Lung (tissue), 12 donors: ENCODE results near the gene CISD2. TPM values are rescaled to one million over a fixed set of nuclear protein-coding genes. Genes with fewer than 3 reads are reported as not detected.

ENCODE experiments used
- ATAC-seq: fragments of 200-7000 bp; cut with Tn5 transposase; one replicate; pipeline ENCODE4 v1.9.1; 2020; ENCODE audit warnings: moderate number of reproducible peaks; ENCODE audit not compliant: insufficient read depth, low FRiP score
- DNase-seq, 3 donors: peaks; one replicate each; pipeline ENCODE4 v3.0.0-alpha.2; 2013 to 2017
- H3K27ac ChIP-seq, 2 donors: one replicate each; pipeline ENCODE4 v1.5.1; 2013; ENCODE audit warnings: mild to moderate bottlenecking in 2 of 2, moderate library complexity in 2 of 2, control low read depth in 1 of 2, inconsistent platforms in 1 of 2, low read depth in 1 of 2, low read length in 1 of 2
- H3K27me3 ChIP-seq, 3 donors: one replicate each; pipeline ENCODE4 v1.5.1; 2013; ENCODE audit warnings: low read length in 2 of 3; ENCODE audit not compliant: control insufficient read depth in 3 of 3, insufficient read depth in 3 of 3
- H3K36me3 ChIP-seq, 4 donors: one replicate each; pipeline ENCODE4 v1.5.1; 2013; ENCODE audit warnings: low read length in 4 of 4, mild to moderate bottlenecking in 1 of 4, moderate library complexity in 1 of 4; ENCODE audit not compliant: control insufficient read depth in 4 of 4, insufficient read depth in 4 of 4
- H3K4me1 ChIP-seq, 5 donors: one replicate each; pipeline ENCODE4 v1.5.1; 2013; ENCODE audit warnings: low read length in 5 of 5, mild to moderate bottlenecking in 2 of 5, moderate library complexity in 1 of 5; ENCODE audit not compliant: control insufficient read depth in 5 of 5, insufficient read depth in 5 of 5
- H3K4me3 ChIP-seq: one replicate; pipeline ENCODE4 v1.5.1; 2013; ENCODE audit warnings: mild to moderate bottlenecking, control low read depth, moderate library complexity
- H3K9ac ChIP-seq, 2 donors: one replicate each; pipeline ENCODE4 v1.5.1; 2013; ENCODE audit warnings: low read length in 2 of 2, control low read depth in 1 of 2; ENCODE audit not compliant: insufficient read depth in 1 of 2
- H3K9me3 ChIP-seq, 4 donors: one replicate each; pipeline ENCODE4 v1.5.1; 2013; ENCODE audit warnings: low read length in 3 of 4, mild to moderate bottlenecking in 1 of 4, moderate library complexity in 1 of 4; ENCODE audit not compliant: control insufficient read depth in 4 of 4, insufficient read depth in 3 of 4
- CTCF ChIP-seq: IDR thresholded peaks from 2 replicates; pipeline ENCODE4 v1.5.1; 2012; ENCODE audit warnings: mild to moderate bottlenecking; ENCODE audit errors: control extremely low read depth, extremely low read depth
- WGBS, 2 donors: extraction: QIAGEN DNeasy Blood & Tissue Kit; methylation state at CpG; one replicate each; pipeline ENCODE4 v1.1.7; 2013; 5-methylcytosine and 5-hydroxymethylcytosine counted together
- polyA plus RNA-seq, 2 donors: library from polyadenylated mRNA; stranded (reverse); fragments of 200-250 nt; gene quantifications; one replicate each; pipeline ENCODE4 v1.2.1, GENCODE V29; 2013
- total RNA-seq, 2 donors: library from RNA; depleted of rRNA in 1 of 2; stranded (reverse); fragments of >200 nt in 1 of 2; gene quantifications; one replicate each; pipeline ENCODE4 v1.2.1, GENCODE V29; 2014 to 2021
- donor health status: control.
- donor health status: control.
- donor health status: Bipolar disorder and iron deficiency.
- donor health status: healthy.
- donor health status: DM: yes; HTN: yes; CAD: no.

The CISD2 gene
- total and polyA plus RNA-seq, 4 donors: 18.7 to 29.8 (median 25.2) TPM

GRCh38 chr4:102843273-102843672 lies 25.5 kb upstream of the CISD2 start:
- H3K36me3 ChIP-seq: peaks cover 0 to 5% (median 1%) of the 10 kb centered on the region in 4 donors
- no peak for TF ChIP-seq CTCF
- ATAC-seq: no peak

GRCh38 chr4:102843938-102844337 lies 24.9 kb upstream of the CISD2 start:
- DNase-seq (no peak), ATAC-seq (no peak)
- no peak for TF ChIP-seq CTCF
- Histone ChIP-seq H3K4me3 (no peak overlapping the region), H3K9me3 (no peaks in the 10 kb centered on the region), H3K27me3 (no peaks in the 10 kb centered on the region), H3K27ac (no peak overlapping the region), H3K4me1 (no peaks in the 10 kb centered on the region), H3K36me3 (peaks cover 0 to 5% (median 1%) of the 10 kb centered on the region in 4 donors), H3K9ac (no peak overlapping the region)
- 100% methylated on average over 1 of the region's 1 CpG for WGBS, 2 donors

More at GRCh38 chr4:102843273-102843672, 25.5 kb upstream of the CISD2 start:
- H3K9me3 ChIP-seq: no peaks in the 10 kb centered on the region
- no peaks in the 10 kb centered on the region for H3K27me3 ChIP-seq
- H3K9ac ChIP-seq: no peak overlapping the region
- H3K4me1 ChIP-seq: no peaks in the 10 kb centered on the region
- no peak overlapping the region for H3K4me3 ChIP-seq
- H3K27ac ChIP-seq: no peak overlapping the region
- no peak for DNase-seq

GRCh38 chr4:102847687-102848086 lies 21.1 kb upstream of the CISD2 start:
- ATAC-seq (no peak), DNase-seq (no peak)
- H3K27ac ChIP-seq: no peak overlapping the region
- H3K27me3 ChIP-seq: no peaks in the 10 kb centered on the region
- peaks cover 0 to 2% (median 1%) of the 10 kb centered on the region in 4 donors for H3K36me3 ChIP-seq
- H3K4me1 ChIP-seq: no peaks in the 10 kb centered on the region
- no peak overlapping the region for H3K4me3 ChIP-seq
- no peaks in the 10 kb centered on the region for H3K9me3 ChIP-seq
- no peak overlapping the region for H3K9ac ChIP-seq
- no peak for TF ChIP-seq CTCF
- 98% methylated on average over 8 of the region's 8 CpGs for WGBS, 2 donors

GRCh38 chr4:102849579-102850104 lies 19.1 kb upstream of the CISD2 start:
- no peak for ATAC-seq
- no peak for DNase-seq
- H3K27ac ChIP-seq: no peak overlapping the region
- no peaks in the 10 kb centered on the region for H3K36me3 ChIP-seq
- 73 to 80% methylated on average over 3 of the region's 3 CpGs for WGBS, 2 donors
- H3K27me3 ChIP-seq: no peaks in the 10 kb centered on the region
- no peak overlapping the region for H3K4me3 ChIP-seq
- TF ChIP-seq CTCF: no peak
- no peaks in the 10 kb centered on the region for H3K4me1 ChIP-seq
- H3K9me3 ChIP-seq: no peaks in the 10 kb centered on the region
- no peak overlapping the region for H3K9ac ChIP-seq
